GM19397 (cell line): ENCODE data around the gene PHF20.
"Not testable (repeated sequence)": the region's sequence is repeated elsewhere in the genome, so short reads cannot be mapped to it uniquely, and the experiment has no call there.

Source experiments
- ATAC-seq: cut with Tn5 transposase; IDR thresholded peaks from one replicate; pipeline ENCODE4 v1.9.1; 2021; ENCODE audit warnings: mild to moderate bottlenecking, moderate library complexity; ENCODE audit not compliant: unreplicated experiment

Gene PHF20

DNA sequence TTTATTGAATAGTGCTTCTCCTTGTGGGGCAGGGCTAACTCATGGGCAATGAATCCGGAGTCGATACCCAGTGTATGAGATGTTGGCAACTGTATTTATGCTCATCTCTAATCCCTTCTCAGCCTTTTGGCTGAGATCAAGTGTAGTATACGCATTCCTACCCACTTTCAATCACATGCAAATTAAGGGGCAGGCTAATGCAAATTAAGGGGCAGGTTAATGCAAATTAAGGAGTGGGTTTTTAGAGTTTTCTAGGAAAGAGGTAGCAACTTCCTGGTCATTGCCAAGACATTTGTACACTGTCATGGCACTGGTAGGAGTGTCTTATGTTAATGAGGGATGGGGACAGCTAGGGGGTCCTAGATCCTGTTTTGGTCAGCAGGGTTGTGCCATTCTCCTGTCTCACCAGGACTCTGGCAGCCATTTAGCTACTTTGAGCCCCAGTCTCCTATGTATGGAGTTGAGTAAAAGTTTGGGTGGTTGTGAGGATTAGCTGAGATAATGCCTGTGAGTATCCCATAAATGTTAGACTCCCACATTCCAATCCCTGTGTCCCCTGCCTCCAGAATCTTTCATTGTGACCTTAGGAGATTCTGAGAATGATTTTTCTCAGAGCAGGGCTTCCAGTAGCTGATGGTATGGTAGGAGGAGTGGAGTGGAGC is 196.3 kb downstream of the PHF20 start, which contains the start of gene CNBD2:
CNBD2 (plus strand) TSS at position 612 of the 662 bp plus-strand sequence. CDS start 173 bp downstream, outside the sequence.
- no peak for ATAC-seq

DNA sequence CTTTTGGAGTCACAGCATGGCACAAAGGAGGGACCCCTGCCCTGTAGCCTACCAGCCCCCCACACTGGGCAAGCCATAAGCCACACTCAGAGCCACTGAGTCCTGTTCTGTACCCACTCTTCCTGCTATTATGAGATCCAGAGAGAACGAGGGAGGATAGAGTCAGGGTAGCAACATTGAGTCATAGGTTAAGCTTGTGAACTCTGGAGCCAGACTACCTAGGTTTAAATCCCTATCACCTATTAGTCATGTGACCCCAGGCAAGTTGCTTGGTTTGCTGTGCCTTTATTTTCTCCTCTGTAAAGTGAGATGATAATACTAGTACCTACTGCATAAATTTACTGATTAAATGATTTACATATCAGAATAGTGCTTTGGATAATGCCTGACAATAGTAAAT is 197.1 kb downstream of the PHF20 start:
- ATAC-seq: no peak

DNA sequence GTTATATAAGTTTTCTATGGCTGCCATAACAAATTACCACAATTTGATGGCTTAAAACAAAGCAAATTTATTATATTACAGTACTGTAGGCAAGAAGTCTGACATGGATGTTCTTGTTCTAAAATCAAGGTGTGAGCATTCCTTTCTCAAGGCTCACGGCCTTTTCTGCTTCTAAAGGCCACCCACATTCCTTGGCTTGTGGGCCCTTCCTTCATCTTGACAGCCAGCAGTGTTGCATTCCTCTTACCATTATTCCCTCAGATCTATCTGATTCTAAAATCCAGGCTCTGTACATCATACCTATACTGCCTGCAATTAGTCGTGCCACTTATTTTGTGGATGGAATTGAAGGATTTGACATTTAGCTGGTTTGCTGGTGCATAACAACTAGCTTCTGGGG is 200.2 kb downstream of the PHF20 start:
- ATAC-seq: no peak

DNA sequence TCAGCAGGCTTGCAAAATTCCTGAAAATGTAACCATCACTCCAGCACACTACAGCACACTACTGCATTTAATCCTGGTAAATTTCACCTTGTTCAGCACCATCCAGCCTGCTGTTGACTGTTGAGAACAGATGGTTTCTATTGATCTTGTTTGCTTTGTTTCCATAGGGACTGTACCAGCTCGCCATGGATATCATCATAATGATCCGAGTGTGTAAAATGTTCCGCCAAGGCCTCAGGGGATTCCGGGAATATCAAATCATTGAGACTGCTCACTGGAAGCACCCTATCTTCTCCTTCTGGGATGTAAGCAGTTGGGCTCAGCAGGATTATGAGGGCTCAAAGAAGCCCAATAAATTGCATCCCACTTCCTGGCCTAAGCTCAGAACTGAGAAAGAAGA is 200.6 kb downstream of the PHF20 start:
- no peak for ATAC-seq

DNA sequence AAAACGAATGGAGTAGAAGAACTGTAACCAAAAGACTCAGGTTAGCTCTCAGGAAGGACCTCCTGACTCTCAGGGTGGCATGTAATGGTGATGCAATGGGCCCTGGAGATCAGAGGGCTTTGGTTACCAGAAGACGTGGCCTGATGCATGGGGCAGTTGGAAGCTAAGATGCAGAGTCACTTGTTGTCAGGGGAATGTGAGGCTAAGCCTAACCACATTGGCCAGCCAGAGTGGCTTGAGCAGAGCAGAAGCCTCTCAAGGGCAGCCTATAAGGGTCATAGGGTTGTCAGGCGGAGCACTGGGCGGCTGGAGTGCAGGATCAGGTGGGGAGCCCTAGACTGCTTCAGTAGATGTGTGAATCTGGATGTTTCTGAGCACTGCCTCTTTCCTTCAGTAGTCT is 202.4 kb downstream of the PHF20 start:
- no peak for ATAC-seq

DNA sequence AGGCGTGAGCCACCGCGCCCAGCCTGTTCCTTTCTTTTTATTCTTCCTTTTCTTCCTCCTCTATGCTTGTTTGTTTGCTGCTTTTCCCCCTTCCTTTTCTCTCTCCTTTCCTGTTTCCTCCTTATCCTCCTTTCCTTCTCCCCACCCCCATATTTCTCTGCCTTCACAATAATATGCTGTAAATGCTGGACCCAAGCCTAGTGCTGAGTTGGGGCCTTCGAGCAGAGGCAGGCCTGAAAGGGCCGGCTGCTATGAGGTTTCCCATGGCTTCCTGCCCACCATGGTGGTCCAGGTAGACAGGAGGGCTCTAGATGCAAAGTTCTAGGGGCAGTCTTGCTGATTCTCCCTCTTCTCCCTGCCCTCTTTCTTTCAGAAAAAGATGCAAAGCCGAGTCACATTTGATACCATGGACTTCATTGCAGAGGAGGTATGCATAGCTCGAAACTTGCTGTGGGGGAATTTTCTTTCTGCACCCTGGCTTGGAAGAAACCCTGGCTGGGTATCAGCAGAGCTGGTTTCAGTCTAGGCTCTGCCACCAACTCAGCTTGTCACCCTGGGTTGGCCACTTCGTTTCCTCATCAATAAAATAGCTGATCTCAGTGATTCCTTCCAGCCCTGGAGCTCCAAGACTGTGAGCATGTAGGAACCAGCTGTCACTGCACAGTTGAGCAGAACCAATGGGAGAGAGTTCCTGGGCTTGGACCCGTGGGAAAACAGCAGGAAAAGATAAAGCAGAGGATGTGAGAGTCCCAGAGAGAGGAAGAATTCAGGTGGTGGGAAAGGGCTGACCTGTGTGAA is 204.0 kb downstream of the PHF20 start:
- ATAC-seq: no peak

DNA sequence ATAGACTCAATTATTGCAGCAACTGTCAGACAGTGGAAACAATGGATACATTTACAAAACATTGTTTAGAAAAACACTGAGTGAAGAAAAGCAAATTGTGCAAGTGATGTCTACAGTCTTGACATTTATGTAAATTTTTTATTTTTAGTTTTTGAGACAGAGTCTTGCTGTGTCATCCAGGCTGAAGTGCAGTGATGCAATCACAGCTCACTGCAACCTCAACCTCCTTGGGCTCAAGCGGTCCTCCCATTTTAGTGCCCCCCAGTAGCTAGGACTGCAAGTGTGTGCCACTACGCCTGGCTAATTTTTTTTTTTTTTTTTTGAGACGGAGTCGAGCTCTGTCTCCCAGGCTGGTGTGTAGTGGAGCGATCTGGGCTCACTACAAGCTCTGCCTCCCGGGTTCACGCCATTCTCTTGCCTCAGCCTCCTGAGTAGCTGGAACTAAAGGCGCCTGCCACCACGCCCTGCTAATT is 206.3 kb downstream of the PHF20 start:
- no peak for ATAC-seq

DNA sequence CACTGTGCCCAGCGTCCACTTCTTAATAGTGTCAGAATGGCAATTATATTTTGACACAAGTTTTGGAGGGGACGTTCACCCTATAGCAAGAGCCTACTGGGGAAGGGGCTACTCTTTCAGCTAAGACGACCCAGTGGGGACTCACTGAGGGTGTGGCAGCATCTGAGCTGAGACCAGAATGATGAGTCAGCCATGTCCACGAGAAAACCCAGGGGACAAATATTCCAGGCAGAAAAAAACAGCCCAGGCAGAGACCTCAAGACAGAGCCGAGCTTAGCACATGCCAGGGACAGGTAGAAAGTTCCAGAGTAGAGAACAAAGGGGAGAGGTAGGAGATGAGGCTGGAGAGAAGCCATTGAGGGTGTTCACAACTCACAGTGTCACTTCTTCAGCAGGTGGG is 207.7 kb downstream of the PHF20 start:
- no peak for ATAC-seq

DNA sequence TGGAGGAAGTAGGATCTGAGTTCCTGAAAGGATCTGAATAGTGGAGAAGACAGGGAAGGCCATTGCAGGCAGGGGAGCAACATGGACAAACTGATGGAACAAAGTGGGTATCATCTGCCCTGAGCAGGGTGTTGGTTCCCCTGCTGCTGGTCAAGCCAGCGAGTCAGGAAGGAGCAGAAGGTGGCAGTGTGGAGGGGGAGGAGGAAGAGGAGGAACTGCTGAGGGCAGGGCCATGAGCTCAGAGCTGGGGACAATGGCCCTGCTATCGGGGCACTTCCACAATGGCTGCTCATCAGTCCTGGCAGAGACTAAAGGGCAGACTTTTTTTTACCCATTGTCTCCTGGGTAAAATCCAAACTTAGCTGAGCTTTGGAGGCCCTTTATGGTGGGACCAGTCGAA is 210.2 kb downstream of the PHF20 start:
- ATAC-seq: no peak

DNA sequence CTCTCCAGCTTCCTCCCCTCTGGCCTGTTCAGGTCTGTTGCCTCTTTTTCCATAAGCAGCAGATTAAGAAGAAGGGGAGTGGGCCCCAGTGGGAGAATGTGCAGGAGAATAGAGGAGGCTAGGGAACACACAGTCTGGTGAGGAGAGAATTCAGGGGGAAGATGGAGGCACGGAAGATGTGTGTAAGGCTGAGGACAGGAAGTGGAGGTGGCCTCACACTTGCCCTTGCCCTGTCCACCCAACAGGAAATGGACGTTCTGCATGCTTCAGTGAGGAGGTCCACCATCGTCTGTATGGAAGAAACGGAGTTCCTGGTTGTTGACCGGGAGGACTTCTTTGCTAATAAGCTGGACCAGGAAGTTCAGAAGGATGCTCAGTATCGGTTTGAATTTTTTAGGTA is 212.6 kb downstream of the PHF20 start:
- ATAC-seq: no peak

DNA sequence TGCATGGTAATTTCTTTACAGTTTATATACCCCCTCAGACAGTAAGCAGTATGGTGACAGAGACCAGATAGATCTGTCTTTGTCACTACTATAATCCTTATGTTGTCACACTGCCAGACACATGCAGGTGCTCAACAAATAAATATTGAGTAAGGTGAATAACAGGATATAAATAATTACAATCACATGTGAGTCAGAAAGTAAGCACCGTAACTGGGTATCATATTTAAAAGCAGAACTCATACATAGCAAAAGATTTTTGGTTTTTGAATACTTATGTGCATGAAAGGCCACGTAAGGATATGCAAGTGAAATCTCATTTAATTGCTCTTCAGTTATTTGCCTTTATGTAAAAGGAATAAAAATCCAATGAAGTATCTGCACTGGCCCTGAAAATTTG is 214.0 kb downstream of the PHF20 start:
- no peak for ATAC-seq

DNA sequence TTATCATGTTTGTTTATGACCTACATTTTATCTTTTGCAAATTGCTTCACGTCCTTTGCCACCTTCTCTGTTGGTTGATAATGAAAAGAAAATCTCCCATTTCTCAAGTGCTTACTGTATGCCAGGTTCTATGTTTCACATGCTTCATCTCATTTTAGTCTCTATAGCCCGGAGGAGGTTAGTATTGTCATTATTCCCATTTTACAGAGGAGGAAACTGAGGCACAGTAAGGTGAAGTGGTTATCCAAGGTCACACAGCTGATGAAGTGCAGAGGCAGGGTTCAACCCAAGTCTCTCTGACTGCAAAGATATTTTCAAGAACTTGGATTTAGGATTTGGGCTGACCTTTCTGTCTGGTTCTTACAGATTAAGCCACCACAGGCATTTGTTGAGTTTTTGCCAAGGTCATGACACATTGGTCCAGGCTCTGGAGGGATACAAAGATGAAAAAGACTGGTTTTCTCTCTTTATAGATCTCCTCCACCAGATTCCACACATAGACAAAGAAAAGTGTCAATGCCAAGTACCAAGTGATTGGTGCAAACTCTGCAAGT is 217.2 kb downstream of the PHF20 start:
- ATAC-seq: no peak

DNA sequence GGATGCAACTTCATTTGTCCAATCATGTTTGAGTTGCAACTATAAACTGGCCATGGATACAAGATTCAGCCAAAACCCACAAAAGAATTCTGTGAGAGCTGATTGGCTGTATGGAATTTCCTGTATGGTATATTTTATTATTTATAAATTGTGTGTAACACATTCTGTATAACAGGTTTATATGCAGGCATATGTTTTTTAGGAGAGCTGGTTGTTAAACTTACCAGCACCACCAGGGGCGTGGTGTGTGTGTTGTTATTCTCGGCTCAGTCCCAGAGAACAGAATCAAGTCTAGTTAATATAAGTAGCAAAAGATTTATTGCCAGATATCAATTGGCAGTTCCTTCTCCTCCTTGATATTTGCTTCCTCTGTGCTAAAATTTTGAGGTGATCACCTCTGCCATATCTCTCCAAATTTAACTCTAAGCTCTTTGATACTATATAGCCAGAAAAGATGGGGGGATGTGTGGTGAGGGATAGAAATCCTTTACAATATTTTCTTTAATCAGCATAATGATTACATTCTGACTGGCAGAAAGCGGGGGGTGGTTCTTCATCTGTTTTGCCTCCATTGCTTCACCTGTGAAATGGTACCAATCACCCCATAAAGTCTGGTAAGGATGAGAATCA is 219.4 kb downstream of the PHF20 start:
- no peak for ATAC-seq

DNA sequence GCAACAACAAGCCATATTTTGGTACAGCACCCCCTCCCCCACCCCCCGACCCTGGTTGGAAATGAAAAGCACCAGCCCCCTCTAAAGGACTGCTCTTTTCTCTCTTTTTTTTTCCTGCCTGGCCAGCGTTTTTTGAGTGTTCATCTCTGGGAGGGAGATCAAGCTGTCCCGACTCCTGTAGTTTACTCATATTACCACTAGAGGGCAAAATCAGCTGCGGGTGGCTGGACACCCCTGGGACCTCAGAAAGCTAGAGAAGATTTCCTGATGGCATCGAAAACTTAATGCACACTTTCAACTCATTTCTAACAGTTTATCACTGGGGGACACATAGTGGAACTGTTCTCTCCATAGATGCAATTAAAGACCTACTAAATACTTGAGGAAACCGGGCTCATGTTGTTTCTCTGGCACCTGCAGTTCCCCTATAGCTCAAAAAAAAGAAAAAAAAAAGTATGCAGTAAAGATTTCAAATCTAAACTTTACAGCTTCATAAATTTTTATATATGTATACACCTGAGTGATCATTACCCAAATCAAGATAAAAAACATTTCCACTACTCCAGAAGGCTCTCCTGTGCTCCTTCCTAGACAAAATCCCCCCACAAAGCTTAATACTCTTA is 221.0 kb downstream of the PHF20 start:
- no peak for ATAC-seq

DNA sequence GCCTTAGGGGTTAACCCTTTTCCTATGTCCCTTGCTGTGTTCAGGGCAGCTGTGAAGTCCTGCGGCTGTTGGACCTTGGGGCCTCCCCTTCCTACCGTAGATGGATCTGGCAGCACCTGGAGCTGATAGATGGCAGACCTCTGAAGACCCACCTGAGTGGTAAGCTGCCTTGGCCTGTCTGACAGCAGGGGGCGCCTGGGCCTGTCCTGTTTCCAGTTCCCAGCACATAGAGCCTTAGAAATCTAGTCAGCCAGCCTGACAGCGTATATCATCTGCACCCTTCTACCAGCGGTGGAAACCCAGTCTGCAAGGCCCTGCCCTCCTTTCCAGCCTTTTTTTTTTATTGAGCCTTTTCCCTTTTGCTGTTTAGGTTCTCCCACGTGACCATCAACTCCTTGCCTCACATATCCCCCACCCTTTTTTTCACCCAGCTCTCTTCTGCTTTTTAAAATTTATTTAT is 223.2 kb downstream of the PHF20 start:
- no peak for ATAC-seq

DNA sequence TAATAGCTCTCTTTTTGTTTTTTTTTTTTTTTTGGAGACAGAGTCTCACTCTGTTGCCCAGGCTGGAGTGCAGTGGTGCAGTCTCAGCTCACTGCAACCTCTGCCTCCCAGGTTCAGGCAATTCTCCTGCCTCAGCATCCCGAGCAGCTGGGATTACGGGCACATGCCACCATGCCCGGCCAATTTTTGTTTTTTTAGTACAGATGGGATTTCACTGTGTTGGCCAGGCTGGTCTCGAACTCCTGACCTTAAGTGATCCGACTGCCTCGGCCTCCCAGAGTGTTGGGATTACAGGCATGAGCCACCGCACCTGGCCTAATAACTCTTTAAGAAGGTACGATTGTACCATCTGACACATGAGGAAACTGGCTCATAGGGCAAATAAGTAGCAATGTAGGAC is 224.7 kb downstream of the PHF20 start:
- ATAC-seq: not testable (repeated sequence)
